ENCODE results near the gene TRABD2B. TPM values are rescaled to one million over a fixed set of nuclear protein-coding genes. Genes with fewer than 3 reads are reported as not detected.
A peak's percentile ranks its signal among the peaks of the same experiment; 100 is the strongest.

The TRABD2B gene
- total and polyA plus RNA-seq, 8 donors = 1.6 to 3.8 (median 3.0) TPM

- H3K36me3 ChIP-seq = no peaks in the 10 kb centered on the region
- no peak overlapping the region for H3K4me3 ChIP-seq
- FAIRE-seq = no peak
- no peaks in the 10 kb centered on the region for H3K9me3 ChIP-seq
- WGBS, 2 donors = 91 to 92% methylated on average over 8 of the region's 8 CpGs
- ATAC-seq = no peak
- H3K27me3 ChIP-seq = peaks cover 0 to 3% (median 0%) of the 10 kb centered on the region in 4 donors
- intact Hi-C loops (cut with DNase I) = loop anchor here in 2 of 3 donors (5.0 to 10.0 kb wide), 2 partner anchors 285 to 537 kb away; partner anchors contain the start of gene FOXD2 (in 1 of the 2)
- DNase-seq = no peak
- H3K27ac ChIP-seq = no peak overlapping the region
- TF ChIP-seq CTCF (IDR thresholded peaks at IDR 0.05) = no peak
- H3K4me1 ChIP-seq = peaks cover 0 to 7% (median 4%) of the 10 kb centered on the region in 3 donors
These were observed 275.1 kb downstream of the TRABD2B start for GRCh38 chr1:47722101-47722500.

- TF ChIP-seq CTCF (IDR thresholded peaks at IDR 0.05) = no peak
- Histone ChIP-seq H3K4me3 (no peak overlapping the region), H3K4me1 (peaks cover 0 to 5% (median under 1%) of the 10 kb centered on the region in 3 donors), H3K9me3 (no peaks in the 10 kb centered on the region), H3K27ac (no peak overlapping the region), H3K36me3 (no peaks in the 10 kb centered on the region), H3K27me3 (no peaks in the 10 kb centered on the region)
- no peak for DNase-seq
- WGBS, 2 donors = 73 to 75% methylated on average over 4 of the region's 4 CpGs
- ATAC-seq = no peak
- no peak for FAIRE-seq
- intact Hi-C loops (cut with DNase I) = loop anchor here in 2 of 3 donors (5.0 to 10.0 kb wide), 2 partner anchors 283 to 535 kb away; partner anchors contain the start of gene FOXD2 (in 1 of the 2)
These were observed 277.1 kb downstream of the TRABD2B start for GRCh38 chr1:47720111-47720510.

GRCh38 chr1:47717341-47717740 lies 279.8 kb downstream of the TRABD2B start:
- Histone ChIP-seq H3K27me3 (no peaks in the 10 kb centered on the region), H3K9me3 (no peaks in the 10 kb centered on the region), H3K27ac (no peak overlapping the region), H3K36me3 (no peaks in the 10 kb centered on the region), H3K4me1 (no peaks in the 10 kb centered on the region), H3K4me3 (no peak overlapping the region)
- ATAC-seq (peak in 3 of 4 donors; percentile 43 to 53 (median 49)), FAIRE-seq (no peak), DNase-seq (no peak)
- intact Hi-C loops (cut with DNase I) = no loop called here
- TF ChIP-seq CTCF (IDR thresholded peaks at IDR 0.05) = no peak

GRCh38 chr1:47713975-47714767 lies 283.0 kb downstream of the TRABD2B start:
- Histone ChIP-seq H3K9me3 (no peaks in the 10 kb centered on the region), H3K4me3 (no peak overlapping the region), H3K4me1 (peaks cover 0 to 11% (median 0%) of the 10 kb centered on the region in 3 donors), H3K27ac (no peak overlapping the region), H3K27me3 (peaks cover 0 to 20% (median 0%) of the 10 kb centered on the region in 4 donors), H3K36me3 (no peaks in the 10 kb centered on the region)
- TF ChIP-seq CTCF (IDR thresholded peaks at IDR 0.05) = no peak
- 75 to 82% methylated on average over 4 of the region's 4 CpGs for WGBS, 2 donors
- FAIRE-seq (no peak), DNase-seq (no peak), ATAC-seq (no peak)
- intact Hi-C loops (cut with DNase I) = no loop called here
